Measurements from ENCODE around the gene HTT.

The HTT gene

DNA sequence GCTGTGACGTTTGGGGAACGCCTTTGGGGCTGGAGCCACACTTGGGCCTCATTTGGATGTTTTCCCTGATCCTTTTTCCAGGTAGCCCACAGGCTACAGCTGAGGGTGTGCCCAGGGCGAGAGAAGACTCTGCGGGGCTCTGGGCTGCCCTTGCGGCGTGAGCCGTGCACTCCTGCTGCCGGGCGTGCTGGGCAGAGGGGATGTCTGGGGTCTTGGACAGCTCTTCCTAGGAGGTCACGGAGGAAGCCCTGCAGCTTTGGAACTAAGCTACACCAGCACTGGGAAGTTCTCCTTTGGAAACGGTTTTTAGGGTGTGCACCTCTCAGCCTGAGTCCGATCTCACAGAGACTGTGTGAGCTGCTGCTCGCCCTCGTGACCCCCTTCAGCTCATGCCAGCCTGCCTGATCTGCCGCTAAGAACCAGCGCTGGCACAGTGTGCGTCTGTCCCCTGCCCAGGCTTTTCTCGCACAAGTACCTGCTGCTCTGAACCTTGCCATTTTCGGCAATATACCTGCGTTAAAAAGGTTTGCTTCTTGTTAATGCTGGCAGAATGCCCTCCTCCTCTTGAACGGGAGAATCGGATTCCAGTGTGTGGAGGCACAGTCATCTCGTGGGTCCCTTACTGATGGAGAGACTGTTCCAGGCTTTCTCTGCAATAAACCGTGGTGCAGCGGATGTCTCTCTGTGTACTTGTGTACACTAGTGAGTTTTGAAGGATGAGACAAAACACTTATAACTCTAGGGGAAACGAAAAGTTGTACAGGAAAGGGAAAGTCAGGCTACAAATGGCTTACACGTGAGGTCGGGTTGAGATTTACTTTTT lies 188.8 kb downstream of the HTT start:
- no peak for DNase-seq (ENCODE audit: low spot score)

DNA sequence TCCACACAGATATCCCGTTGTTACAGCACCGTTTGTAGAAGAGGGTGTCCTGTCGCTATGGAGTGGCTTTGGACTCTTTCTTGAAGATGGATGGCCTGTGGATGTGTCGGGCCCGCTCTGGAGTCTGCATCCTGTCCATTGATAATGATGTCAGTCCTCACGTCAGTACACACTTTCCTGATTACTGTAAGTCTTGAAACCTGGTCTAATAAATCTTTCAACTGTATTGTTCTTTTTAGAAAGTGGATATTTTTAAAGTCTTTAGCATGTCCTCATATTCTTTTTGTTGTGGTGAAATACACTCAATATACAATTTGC lies 189.4 kb downstream of the HTT start:
- DNase-seq (ENCODE audit: low spot score): no peak

DNA sequence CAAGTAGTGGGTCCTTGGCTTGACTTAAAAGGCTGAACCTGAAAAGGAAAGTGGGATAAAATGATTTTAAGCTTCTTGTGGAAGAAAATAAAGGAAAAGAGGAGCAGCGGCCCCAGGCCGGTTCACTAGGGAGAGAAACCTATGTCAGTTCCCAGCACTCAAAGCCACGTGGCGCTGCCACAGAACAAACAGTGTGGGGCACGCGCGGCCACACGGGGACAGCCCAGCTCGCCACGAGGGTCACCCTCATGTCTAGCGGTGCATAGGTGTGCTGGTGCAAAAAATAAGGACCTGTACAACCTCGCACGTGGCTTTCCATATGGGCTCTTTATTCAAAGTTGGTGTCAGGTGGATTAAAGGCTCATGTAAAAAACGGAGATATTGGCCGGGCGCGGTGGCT lies 191.6 kb downstream of the HTT start:
- no peak for DNase-seq (ENCODE audit: low spot score)

DNA sequence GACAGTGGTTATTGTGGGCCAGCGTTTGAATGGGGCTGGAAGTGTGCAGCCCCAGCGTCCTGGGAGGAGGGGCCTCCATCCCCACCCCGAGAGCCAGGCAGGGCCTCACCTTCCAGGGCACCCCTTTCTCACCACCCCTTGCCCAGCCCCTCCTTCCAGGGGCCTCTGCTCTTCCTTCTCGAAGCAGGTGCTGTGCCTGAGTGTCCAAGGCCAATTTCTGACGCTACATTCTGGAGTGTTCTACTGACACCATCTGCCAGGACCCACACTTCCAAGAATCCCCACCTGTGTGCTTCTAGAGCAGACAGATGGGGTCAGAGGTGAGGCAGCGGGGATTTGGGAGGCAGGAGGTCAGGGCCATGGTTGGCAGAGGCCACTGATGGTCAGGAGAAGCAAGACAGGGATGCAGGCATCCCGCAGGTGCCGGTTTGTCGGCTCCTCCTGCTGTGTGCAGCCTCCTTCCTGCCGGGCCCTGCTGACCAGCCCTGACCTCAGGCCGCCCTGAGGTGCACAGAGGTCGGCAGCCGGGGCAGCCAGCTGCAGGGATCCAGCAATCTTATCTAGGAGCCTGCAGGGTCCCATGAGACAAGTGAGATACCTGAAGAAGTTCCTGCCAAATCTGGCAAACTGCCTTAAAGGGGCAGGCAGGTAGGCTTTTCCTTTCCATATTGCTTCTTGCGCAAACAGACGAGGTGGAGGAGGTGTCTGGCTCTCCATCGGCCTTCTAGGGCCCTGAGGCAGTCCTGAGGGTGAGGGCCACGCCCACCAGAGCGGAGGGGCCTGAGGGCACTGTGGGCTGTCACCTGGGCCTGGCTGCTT lies 193.3 kb downstream of the HTT start:
- DNase-seq (ENCODE audit: low spot score): no peak

DNA sequence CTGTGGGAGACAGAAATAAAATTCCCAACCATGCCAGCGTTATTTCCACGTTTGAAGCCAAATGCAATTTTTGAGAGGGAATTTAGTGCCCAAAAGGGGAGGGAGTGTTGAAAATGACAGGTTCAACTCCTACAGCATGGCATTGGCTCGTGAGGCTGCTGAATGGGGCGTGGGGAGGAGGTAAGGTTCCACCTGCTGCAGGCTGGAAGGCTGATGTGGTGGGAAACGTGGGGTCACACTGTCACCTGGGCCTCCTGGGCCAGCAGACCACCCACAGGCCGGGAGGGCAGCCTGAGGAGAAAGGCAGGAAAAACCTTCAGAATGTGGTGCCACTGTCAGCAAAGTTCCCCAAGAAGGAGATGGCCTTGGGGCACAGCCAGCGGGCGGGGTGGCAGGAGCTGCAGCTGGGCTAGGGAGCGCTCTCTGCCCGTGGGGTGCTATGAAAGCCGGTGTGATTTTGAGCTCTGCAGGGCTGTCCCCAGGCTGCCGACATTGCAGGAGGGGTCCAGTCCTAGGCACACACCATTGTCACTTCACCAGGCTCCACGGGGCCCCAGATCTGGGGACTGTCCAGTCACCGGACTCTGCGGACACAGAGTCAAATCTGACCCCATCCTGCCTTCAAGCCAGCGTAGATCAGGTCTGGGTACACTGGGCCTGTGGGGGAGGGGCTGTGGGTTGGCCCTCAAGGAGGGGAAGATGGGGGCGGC lies 194.1 kb downstream of the HTT start:
- no peak for DNase-seq (ENCODE audit: low spot score)

DNA sequence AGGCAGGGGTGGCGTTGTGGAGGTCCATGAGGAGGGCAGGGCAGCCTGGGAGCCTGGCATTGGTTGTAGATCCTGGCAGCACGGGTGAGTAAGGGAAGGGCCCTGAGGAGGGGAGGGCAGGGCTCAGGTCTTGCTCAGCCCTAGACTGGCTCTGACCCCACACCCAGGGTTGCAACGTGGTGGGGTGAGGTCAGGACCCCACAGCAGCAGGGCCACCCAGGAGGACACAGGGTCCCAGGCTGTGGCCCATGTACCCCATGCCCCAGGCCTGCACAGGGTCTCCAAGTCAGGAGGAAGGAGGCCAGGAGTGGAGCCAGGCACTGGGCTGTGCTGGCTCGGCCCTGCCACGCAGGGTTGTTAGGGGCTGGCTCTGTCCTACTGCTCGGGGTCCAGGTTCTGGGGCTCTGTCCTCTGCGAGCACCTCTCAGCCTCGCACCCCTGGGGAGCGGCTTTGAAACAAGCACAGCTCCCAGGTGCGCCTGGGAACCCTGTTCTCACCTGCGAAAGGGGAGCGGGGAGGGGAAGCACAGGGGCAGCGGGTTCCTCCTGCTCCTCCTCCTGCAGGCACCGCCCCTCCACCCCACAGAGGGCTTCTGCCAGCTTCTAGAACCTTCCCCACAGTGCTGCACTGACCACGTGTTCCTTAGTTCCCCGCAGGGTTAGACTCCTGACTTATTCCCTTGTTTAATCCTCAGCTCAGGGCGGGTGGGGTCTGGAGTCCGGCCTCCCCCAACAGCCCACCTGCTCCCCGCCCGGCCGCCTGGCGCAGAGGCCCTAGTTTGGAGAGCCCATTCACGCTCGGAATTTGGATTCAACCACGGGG lies 194.8 kb downstream of the HTT start:
- no peak for DNase-seq (ENCODE audit: low spot score)

DNA sequence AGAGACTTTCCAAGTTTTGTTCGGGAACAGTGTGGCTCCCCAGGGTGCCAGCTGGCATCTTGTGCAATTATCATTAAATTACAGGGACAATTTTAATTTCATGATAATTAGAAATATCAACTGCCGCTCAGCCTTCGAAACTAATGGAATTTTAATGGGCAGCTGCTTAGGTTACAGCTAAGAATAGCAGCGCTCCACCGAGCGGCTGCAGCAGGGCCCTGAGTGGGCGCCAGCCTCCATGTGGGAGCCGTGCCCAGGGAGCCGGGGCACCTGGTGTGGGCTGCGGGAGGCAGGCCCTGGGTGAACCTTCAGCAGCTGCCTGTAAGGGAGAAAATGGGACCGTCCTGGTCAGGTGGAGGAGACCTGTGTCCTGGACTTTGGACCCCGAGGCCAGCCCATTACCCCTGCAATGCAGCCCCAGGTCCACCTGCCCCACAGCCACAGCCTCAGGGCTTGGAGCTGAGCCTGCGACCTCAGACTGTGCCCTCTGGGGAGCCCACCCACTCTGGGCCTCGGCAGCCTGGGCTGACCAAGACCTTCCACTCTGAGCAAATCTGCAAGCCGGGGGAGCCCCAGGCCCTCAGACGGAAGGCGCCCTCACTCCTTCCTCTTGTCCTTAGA lies 195.6 kb downstream of the HTT start:
- DNase-seq (ENCODE audit: low spot score): no peak

DNA sequence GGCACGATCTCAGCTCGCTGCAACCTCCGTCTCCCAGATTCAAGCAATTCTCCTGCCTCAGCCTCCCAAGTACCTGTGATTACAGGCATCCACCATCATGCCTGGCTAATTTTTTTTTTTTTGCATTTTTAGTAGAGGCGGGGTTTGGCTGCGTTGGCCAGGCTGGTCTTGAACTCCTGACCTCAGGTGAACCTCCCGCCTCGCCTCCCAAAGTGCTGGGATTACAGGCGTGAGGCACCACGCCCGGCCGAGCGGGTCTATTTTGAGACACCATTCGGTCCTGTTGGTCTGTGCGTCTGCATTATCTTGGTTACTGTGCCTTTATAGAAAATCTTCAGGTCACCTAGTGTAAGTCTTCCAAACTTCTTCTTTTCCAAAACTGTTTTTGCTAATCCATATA lies 196.7 kb downstream of the HTT start:
- DNase-seq (ENCODE audit: low spot score): no peak

DNA sequence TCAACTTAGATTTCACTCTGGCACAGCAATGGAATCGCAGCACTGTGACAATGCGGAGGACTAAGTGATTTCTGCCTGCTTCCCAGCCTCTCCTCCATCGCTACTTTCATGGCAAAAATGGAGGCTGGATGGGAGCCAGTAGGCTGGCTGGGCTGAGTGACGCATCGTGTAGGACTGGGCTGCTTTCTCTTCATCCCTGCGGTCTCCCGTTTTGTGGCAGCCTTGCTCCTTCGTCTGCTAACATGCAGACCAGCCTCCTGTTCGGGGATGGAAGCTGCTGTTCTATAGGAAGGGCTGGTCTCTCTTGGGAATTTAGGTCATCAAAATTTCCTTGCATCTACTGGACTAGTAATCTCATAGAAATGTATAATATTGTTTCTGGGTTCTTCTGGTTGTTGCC lies 202.5 kb downstream of the HTT start:
- DNase-seq (ENCODE audit: low spot score): no peak

DNA sequence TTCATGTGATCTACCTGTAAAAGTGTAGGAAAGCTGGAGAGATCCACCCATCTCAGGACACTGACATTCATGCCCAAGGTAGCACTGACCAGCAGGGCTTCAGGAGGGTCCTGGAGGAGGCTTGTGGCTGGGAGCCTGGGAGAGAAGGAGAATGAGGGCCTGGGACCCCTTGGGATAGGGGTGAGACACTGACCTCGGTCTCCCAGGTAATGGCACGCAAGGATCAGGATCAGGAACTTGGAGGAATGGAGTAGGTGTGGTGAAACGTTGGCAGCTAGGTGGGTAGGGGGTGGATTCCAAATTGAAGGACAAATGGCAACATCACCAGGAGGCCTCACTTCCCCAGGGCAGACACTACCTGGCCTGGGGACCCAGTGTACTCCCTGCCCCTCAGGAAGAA lies 206.0 kb downstream of the HTT start:
- DNase-seq (ENCODE audit: low spot score): no peak

DNA sequence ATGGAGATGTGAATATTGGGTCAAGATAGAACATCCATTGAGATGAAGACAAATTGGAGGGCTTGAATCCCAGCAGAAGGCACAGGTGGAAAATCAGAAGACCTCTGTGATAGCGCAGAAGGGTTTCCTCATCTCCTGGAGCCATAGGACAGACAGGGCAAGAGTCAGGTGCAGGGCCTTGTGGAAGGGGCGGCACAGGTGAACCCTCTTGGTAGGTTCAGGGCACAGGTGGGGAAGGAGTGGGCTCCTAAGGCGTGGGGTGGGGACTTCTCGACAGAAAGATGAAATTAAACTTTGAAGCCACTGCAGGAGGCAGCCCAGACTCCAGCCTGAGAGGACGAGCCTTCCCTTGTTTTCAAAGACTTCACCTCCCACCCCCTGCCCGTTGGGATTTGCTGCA lies 209.0 kb downstream of the HTT start:
- DNase-seq (ENCODE audit: low spot score): no peak

DNA sequence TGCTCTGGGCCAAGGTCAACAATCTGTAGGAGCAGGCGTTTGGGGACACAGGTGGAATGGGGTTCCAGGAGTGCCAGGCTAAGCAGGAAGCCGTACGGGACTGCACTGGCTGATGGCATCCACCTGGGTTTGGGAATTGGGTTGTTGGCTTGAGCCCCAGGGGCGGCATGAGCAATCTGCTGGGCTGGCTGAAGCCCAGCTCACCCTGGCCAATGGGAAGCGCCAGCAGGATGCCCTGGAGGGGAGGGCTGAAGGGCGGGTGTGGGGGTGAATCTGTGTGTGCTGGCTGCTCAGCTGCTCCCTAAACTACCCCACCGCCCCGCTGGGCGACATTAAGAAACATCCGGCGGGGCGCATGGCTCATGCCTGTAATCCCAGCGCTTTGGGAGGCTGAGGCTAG lies 209.4 kb downstream of the HTT start:
- no peak for DNase-seq (ENCODE audit: low spot score)

DNA sequence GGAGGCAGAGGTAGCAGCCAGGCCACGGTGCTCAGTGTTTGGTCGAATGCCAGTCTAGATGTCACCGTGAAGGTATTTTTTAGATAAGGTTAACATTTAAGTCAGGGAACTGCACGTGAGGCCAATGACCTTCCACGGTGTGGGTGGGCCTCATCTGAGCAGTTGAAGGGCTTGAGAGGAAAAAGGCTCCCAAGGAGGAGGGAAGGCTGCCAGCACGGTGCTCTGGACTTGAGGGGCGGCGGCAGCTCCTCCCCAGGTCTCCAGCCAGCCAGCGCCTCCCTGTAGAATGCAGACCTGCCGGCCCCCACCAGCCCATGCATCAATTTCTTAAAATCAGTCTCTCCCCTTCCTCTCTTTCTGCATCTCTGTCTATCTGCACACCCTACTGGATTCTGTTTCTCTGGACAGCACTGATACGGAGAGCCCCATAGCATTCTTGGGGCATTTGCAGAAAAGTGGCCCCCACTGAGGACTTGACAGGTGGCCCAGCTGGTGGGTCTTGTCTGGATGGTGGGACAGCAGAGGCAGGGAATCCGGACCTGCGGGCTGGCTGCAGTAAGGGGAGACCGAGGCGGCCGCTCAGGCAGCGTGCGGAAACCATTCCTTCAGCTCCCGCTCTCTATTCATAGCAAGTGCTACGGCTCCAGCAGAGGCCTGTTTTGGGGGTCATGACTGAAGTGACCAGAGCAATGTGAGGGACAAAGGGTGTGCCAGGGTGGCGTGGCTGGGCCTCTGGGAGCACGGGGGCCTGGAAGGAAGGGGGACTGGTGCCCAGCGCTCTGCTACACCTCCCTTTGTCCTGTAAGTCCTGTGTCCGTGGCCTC lies 210.5 kb downstream of the HTT start:
- no peak for DNase-seq (ENCODE audit: low spot score)

DNA sequence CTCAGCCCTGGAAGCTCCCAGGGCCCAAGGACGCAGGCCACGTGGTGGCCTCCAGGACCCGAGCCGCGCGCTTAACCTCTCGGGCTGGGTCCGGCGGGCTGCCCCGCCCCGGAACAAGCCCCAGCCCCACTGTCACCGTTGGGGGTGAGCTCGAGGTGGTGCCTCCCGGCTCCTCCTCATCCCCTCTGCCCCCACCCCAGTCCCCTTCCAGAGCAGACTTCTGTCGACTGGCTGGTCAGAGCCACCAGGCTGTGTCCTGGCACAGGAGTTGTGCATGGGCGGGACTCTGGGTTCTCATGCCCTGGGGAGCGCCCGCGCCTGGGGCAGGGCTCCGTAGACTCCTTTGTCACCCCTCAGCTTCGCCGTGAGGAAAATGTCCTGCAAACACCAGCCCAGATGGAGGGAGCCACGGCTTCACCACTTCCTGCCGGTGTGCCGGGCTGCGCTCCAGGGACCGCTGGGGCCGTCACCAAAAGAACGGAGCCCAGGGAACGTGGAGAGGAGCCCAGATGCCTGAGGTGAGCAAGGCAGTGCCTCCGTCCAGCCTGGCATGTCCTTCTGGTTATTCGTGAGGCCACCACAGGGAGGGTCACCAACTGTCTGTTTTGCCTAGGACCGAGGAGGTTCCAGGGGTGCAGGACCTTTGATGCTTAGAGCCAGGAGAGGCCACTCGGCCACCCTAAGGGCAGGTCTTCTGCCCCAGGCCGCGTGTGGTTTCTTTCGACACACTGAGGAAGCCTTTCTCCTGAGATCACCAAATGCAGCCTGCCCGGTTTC lies 211.3 kb downstream of the HTT start:
- DNase-seq (ENCODE audit: low spot score): no peak

DNA sequence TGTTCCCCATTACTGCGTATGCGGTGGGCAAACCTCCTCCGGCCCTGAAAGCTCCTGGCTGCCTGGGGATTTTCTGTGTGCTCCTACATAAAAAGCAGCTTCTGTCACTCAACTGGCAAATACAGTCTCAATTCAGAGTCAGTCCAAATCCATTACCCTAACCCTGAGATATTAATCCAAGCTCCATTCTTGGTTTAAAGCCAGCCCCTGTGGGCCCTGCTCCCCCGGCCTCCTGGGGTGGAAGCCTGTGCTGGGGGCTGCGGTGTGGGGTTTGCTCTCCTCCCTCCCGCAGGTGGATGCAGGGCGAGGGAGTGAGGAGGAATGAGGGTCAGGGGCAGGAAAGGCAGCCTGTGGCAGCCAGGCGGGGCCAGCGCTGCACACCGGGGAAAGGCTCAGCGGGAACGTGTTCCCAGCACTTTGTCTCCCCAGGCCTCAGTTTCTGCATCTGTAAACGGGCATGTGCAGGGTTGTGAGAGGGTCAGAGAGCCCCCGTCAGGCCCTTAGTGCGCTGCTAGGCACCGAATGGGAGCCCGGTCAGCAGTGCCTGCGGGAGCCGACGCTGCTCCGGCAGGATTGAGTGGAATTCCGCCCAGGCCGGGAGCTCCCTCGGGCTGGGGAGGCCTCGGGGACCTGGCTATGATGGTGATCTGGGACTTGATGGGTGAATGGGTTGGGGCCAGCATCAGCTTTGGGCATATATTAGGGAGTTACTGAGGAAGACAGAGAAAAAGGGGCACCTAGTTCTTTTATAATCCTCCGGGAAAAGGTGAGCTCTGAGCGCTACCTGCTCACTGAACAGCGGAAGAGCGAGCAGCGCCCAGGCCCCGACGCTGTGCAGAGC lies 212.1 kb downstream of the HTT start:
- DNase-seq (ENCODE audit: low spot score): no peak

DNA sequence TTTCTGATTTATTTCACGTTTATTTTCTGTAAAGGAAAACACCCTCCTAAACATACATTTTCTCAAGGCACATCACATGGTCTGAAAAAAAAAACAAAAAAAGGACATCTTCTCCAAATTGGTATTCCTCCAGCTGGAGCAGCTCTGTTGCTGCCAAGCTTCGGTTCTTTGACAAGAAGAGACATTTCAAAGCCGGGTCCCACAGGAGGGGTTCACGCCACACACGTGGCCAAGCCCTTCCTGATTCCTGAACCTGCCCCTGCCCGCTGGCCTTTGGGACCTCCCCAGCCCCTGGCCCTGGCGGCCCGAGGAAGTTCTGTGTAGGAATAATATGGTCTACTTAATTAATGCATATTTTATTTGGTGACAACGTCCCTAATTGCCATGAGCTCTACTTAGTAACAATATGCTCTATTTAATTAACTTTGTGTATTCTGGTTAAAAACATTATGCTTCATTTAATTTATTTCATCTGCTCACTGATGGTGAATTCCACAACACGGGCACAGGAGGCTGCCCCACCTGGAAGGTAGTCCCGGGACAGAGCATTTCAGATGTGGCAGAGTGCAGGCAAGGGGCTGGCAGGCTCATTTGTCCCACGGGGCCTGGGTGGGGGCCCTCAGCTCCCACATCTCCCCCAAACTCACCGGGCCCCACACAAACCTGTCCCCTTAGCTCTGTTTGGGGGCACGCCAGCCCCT lies 212.9 kb downstream of the HTT start:
- no peak for DNase-seq (ENCODE audit: low spot score)

DNA sequence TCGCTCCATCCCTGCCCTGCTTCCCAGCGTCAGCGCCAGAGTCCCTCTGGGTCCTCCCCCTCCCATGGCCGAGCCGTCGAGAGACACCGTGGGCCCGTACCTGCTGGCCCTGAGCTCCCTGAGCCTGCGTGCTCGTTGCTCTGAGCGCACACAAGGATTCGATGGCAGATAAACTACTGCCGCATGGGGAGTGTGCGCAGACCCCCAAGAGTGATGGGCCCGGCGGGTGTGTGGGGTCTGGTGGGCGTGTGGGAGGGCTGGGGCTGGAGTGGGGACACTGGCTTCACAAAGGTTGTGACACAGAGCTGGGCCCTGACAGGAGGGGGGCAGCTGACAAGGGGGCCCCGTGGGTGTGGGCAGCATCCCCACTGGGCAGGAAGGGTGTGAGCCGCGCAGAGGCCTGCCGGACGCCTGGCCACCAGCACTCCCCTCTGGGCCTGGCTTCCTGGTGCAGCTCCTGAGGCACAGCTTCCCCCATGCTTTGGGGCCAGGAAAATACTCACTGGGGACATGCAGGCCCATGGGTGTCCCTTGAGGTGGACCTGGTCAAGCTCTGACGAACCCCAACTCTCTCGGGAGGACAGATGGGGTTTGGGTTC lies 213.6 kb downstream of the HTT start:
- no peak for DNase-seq (ENCODE audit: low spot score)

DNA sequence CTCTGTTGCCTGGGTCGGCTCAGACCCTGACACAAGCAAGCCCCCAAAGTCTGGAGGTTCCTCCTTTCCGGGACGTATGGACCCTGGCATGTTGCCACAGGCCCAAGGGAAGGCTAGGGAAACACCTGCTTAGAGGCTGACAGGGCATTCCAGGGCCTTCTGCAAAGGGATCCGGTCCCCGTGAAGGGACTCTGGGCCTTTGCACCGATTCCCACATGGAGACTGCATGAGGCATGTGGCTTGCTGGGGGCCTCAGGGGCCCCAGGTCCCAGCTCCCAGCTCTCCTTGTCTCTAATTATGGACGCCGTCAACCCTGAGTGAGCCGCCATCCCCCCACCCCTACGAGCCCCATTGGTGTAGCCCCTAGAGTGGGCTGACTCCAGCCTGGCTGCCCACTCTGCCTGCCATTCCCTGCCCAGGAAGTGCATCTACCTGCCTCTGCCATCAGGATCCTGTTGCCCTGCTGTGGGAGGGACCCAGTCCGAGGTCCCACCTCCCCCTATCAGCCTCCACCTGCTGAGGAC lies 214.2 kb downstream of the HTT start:
- DNase-seq (ENCODE audit: low spot score): no peak

All from COLO829 (cell line).